Activated T-helper 2 cell treated with anti-CD3 and anti-CD28 coated beads, Interferon-gamma antibody, Interleukin-2, Interleukin-4, amounts not matched to agents 10 μg/mL and 5 μg/mL and 100 μg/mL, durations not matched to agents 14 hours and 24 hours and 36 hours (primary cell): ENCODE measurements around the gene WNT9A. TPM values are rescaled to one million over a fixed set of nuclear protein-coding genes. Genes with fewer than 3 reads are reported as not detected.
A peak's percentile ranks its signal among the peaks of the same experiment; 100 is the strongest.

Experiments used
- DNase-seq: peaks from one replicate; pipeline ENCODE4 v3.0.0; 2021; ENCODE audit warnings: low spot score
- H3K27ac Mint-ChIP-seq: one replicate; pipeline ENCODE4 v1.8.0; 2021; ENCODE audit warnings: mixed read lengths
- H3K27me3 Mint-ChIP-seq: one replicate; pipeline ENCODE4 v1.8.0; 2021; ENCODE audit warnings: low read depth, mixed read lengths
- H3K36me3 Mint-ChIP-seq: one replicate; pipeline ENCODE4 v1.8.0; 2021; ENCODE audit warnings: low read depth, mixed read lengths
- H3K4me1 Mint-ChIP-seq: one replicate; pipeline ENCODE4 v1.8.0; 2021; ENCODE audit warnings: low read depth, mixed read lengths
- H3K4me3 Mint-ChIP-seq: one replicate; pipeline ENCODE4 v1.8.0; 2021; ENCODE audit warnings: low read depth, mild to moderate bottlenecking, moderate library complexity, mixed read lengths
- H3K9me3 Mint-ChIP-seq: one replicate; pipeline ENCODE4 v1.8.0; 2021; ENCODE audit warnings: mixed read lengths
- intact Hi-C: fragments of 100-400 bp; cut with micrococcal nuclease; formaldehyde crosslinking; loops from one replicate; pipeline ENCODE4 v1.15.1; 2023
- total RNA-seq: library from RNA; stranded (reverse); gene quantifications from 2 replicates; pipeline ENCODE4 v1.2.3, GENCODE V29; 2022

The WNT9A gene
- total RNA-seq, 1 donor from 2014 or later, result 0.05 TPM

DNA sequence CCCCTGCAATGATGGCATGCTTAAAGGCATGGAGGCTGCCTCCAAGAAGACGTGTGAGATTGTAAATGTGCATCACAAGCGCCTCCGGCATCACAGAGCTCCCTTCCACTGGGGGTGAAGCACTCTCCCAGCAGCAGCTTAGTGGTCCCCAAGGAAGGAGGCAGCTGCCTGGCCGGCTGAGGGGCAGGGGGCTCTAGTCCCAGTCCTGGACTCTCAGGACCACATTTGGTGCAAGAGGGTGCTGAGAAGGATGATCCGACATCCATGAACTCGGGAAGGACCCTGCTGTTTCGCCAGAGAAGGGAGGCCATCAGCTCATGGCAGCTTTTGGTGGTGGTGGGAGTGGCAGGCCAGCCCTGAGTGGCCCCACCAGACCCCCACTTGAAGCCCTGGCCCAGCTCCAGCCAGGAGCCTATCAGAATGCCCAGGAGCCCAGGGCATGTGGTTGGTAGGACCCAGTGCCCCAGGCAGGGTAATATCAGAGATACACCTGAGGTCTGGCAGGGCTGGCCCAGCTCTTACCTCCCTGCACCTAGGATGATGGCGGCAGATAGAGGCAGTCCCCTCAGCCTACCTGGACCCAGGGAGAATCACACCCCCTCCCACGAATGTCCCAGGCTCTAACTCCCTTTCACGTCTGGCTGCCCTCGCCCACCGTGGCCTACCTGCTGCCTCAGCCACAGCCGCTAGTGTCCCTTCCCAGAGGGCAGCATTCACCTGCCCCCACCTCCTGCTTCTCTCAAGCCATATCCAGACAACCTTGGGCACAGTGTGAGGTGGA lies 2.4 kb upstream of the WNT9A start:
- peaks cover 3% of the 10 kb centered on the region for H3K4me1 Mint-ChIP-seq
- no peak for DNase-seq
- H3K36me3 Mint-ChIP-seq, result no peaks in the 10 kb centered on the region
- no peak overlapping the region for H3K27ac Mint-ChIP-seq
- H3K27me3 Mint-ChIP-seq, result peaks cover 37% of the 10 kb centered on the region
- intact Hi-C loops, result no loop called here
- H3K9me3 Mint-ChIP-seq, result no peaks in the 10 kb centered on the region
- no peak overlapping the region for H3K4me3 Mint-ChIP-seq

DNA sequence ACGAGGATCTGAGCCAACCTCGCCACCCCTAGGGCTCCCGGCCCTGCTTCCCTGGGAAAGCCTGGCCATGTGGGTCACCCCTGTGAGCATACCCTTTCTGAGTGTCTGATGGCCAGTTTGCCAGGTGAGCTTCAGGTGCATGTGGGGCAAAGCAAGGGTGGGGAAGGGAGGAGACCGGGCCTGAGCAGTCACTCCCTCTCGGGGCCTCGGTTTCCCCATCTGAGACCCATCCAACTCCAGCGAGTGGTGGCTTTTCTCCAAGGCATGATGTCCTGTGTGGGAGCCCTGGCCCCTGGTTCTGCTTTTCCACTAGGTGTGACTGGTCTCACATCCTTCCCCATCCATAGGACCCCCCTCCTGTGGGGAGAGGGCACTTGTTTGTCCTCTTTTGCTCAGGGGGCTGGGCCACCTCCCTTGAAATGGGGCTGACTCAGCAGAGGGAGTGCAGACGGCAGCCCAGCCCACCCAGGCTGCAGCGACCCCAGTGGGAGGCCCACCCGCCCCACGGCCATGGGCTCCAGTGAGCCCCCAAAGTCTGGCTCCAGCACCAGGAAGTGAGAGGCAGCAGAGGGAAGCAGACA lies 1.7 kb upstream of the WNT9A start:
- no peak for DNase-seq
- intact Hi-C loops, result no loop called here
- peaks cover 32% of the 10 kb centered on the region for H3K27me3 Mint-ChIP-seq
- no peak overlapping the region for H3K27ac Mint-ChIP-seq
- H3K4me1 Mint-ChIP-seq, result peaks cover 3% of the 10 kb centered on the region
- no peaks in the 10 kb centered on the region for H3K36me3 Mint-ChIP-seq
- H3K9me3 Mint-ChIP-seq, result no peaks in the 10 kb centered on the region
- H3K4me3 Mint-ChIP-seq, result no peak overlapping the region

DNA sequence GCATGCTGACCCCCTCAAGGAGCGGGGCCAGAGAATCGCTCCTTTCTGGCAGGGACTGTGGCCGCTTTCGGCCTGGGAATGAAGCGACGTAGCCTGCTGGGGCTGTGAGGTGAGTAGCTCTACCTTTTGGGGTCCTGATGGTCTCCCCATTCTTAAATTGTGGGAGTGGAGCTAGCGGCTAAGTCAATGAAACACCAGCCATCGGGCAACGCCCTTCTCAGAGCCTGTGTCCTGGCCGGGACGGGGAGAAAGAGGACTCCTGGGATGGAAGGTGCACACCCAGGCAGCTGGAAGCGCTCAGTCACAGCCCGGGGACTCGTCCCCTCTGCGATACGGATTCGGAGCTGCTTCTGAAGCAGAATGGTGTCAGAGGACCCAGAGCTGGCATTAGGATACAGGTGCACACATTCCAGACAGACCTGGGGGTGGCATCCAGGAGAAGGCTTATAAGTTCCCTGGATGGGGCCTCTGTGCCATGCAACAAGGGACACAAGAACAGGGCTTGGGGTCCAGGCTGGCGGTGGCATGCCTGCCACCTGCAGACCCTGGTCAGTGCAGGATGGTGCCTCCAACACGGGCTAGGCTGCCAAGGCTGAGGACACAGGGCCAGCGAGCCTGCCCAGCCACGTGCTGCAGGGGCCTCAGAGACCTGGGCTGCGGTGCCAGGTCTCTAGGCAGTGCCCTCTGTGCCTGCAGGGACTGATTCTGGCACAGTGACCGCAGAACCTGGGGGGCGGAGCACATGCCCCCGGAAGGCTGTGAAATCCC lies 945 bp upstream of the WNT9A start:
- H3K27ac Mint-ChIP-seq, result no peak overlapping the region
- H3K4me3 Mint-ChIP-seq, result peak overlapping the region; percentile 60
- peaks cover 3% of the 10 kb centered on the region for H3K4me1 Mint-ChIP-seq
- no peak for DNase-seq
- H3K36me3 Mint-ChIP-seq, result no peaks in the 10 kb centered on the region
- intact Hi-C loops, result no loop called here
- H3K27me3 Mint-ChIP-seq, result peaks cover 31% of the 10 kb centered on the region
- no peaks in the 10 kb centered on the region for H3K9me3 Mint-ChIP-seq

DNA sequence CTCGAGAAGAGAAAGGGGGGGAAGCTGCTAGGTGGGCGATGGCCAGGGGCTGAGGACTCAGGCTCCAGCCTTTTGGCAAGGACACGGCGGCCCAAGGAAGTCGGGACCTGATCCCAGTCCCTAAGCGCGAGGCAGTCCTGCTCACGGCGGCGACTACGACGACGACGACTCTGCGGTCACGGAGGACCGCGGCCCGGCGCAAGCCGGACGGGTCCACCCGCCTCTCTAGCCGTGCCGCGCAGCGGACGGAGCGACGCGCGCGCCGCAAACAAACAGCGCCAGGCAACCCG lies 401 bp downstream of the WNT9A start:
- no peaks in the 10 kb centered on the region for H3K9me3 Mint-ChIP-seq

DNA sequence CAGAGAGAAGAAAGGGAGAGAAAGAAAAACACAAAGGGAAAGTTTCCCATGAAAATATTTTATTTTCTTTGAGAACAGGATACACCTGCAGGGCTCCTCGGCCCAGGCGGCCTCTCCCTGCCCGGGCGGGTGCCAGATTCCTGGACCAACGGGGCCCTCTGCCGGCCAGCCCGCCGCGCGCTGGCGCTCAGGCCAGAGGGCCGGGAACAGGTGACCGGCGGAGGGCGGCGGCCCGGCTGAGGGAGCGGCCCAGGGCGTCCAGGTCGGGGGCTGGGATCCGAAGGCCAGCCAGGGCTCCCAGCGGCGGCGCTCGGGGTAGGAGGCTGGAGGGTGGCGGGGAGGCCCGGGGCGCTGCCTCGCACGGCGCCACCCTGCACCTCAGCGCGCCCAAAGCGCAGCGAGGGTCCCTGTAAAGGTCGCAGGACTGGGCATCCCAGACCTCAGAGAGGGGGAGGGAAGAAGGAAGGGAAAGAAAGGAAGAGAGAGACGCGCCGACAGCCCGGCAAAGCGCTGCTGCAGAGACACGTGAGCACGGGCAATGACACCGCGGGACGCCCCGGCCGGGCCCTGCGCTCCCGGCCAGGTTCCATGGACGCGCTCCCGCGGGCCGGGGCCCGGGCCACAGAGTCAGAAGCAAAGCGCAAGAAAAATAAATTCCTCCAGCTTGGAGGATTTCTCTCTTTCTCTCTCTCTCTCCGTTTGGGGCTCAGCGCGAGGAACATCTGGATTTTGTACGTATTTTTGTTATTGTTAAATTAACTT lies 927 bp downstream of the WNT9A start:
- Mint-ChIP-seq H3K4me3 (peak overlapping the region; percentile 60), H3K36me3 (no peaks in the 10 kb centered on the region), H3K27me3 (peaks cover 27% of the 10 kb centered on the region), H3K27ac (no peak overlapping the region), H3K9me3 (no peaks in the 10 kb centered on the region), H3K4me1 (peaks cover 3% of the 10 kb centered on the region)
- DNase-seq, result no peak
- intact Hi-C loops, result loop anchor here (1.0 kb wide), 1 partner anchor 185 kb away; no protein-coding TSS in a partner anchor

More for the DNA sequence above, 401 bp downstream of the WNT9A start:
- no peak for DNase-seq
- intact Hi-C loops, result loop anchor here (1.0 kb wide), 1 partner anchor 185 kb away; no protein-coding TSS in a partner anchor
- Mint-ChIP-seq H3K4me3 (peak overlapping the region; percentile 45), H3K4me1 (peaks cover 3% of the 10 kb centered on the region), H3K36me3 (no peaks in the 10 kb centered on the region), H3K27ac (no peak overlapping the region), H3K27me3 (peaks cover 27% of the 10 kb centered on the region)

DNA sequence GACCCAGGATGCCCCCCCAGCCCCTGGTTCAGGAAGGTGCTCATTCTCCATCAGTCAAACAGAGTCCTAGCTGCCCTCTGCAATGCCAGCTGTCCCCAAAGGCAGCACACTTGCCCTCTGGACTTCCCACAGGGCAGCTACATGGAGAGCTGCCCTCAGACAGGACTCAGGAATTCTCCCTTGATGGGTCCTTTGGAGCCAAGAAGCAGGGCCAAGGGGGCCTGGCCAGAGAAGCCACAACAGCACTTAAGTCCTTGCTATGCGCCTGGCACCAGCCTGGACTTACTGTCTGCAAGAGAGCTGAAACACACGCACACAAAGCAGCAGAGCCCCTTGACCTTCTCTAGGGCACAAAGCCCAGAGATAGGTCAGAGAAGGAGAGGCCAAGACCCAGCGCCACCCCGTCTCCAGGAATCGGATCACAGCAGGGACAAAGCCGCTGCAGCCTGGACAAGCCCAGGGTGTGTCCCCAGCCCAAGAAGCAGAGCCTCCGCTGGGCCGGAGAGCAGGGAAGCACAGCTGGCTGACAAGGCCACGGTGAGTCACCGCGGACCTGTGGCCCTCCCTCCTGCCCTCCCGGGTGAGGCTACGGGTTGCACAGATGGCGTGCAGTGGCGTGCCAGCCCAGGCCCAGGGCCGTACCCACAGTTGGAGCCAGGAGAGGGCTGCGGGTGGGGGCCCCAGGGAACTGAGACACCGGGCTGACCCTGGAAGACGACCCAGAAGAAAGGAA lies 1.7 kb downstream of the WNT9A start:
- H3K27ac Mint-ChIP-seq, result no peak overlapping the region
- no peak for DNase-seq
- H3K9me3 Mint-ChIP-seq, result no peaks in the 10 kb centered on the region
- H3K36me3 Mint-ChIP-seq, result no peaks in the 10 kb centered on the region
- H3K4me3 Mint-ChIP-seq, result peak overlapping the region; percentile 53
- H3K27me3 Mint-ChIP-seq, result peaks cover 27% of the 10 kb centered on the region
- intact Hi-C loops, result no loop called here
- peaks cover 3% of the 10 kb centered on the region for H3K4me1 Mint-ChIP-seq

DNA sequence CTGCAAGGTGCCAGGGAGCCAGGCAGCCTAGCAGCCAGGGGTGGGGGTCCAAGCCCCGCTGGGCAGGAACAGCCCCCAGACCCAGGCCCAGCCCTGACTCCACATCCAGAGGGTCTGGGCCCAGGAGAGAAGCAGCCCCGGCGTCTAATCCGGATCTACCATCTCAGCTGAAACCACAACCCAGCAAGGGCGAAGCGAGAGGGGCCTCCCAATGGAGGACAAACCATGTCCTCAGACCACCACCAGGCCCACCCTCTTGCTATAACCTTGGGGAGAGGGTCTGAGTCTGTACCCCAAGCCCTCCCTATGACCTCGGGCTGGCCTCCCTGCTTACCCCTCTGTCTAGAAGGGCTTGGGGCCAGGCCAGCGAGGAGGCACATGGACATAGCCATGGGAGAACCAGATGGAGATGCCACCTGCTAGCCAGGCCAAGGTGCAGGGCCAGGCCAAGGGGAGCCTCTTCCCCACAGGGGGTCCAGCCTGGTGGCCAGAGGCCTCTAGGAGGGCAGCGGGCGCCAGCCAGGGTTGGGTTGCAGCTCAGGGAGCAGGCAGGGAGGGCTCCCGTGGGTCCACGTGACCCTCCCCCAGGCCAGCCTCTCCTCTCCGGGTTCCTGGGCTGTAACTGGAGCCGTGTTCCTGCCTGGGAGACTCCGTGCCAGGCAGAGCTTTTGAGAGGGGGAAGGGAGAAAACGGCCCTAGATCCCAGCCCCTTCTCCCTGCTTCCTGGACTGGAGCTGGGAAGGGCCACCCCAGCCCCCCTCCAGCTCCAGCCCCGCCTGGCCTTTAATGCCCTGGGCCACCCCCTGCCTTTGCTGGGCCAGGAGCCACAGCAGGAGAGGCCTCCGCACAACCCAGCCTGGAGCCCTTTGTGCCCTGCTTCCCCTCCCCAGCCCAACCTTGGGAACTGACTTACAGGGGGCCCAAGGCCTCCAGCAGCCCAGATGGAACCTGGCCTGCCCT lies 2.5 kb downstream of the WNT9A start:
- no peak for DNase-seq
- intact Hi-C loops, result no loop called here
- Mint-ChIP-seq H3K4me3 (no peak overlapping the region), H3K27me3 (peaks cover 25% of the 10 kb centered on the region), H3K9me3 (no peaks in the 10 kb centered on the region), H3K36me3 (no peaks in the 10 kb centered on the region), H3K4me1 (peaks cover 3% of the 10 kb centered on the region), H3K27ac (no peak overlapping the region)

DNA sequence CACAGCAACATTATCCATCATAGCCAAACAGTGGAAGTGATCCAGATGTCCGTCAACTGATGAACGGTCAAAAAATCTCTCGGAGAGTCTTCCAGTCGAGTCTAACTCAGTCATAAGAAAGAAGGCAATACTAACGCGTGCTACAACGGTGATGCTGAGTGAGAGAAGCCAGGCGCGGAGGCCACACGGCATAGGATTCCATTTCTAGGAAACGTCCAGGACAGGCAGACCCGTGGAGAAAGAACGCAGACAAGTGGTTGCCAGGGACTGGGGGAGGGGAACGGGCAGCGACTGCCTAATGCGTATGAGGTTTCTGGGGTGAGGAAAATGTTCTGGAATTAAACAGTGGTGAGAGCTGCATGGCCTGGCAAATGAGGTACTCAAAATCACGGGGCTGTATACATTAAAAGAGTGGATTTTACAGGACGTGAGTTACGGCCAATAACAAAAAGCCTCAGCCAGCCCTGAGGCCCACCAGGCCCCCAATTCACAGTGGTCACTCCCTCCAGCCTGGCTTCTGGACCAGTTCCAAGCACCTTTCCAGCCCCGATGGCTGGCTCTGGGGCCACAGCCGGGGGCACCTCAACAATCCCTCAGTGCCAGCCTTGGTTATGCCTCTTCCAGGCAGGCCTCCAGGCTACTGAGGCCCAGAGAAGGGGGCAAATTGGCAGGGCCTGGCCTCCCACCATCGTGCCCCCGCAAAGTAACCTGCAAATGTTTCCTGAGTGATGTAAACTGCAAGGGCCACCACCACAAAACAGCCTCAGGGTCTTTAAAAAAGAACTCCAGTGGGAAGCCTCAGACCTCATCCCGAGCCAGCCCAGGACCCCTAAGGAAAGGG lies 3.4 kb downstream of the WNT9A start:
- Mint-ChIP-seq H3K4me3 (no peak overlapping the region), H3K4me1 (peaks cover 3% of the 10 kb centered on the region), H3K27ac (no peak overlapping the region), H3K9me3 (no peaks in the 10 kb centered on the region), H3K27me3 (peaks cover 21% of the 10 kb centered on the region), H3K36me3 (no peaks in the 10 kb centered on the region)
- DNase-seq, result no peak
- intact Hi-C loops, result no loop called here

DNA sequence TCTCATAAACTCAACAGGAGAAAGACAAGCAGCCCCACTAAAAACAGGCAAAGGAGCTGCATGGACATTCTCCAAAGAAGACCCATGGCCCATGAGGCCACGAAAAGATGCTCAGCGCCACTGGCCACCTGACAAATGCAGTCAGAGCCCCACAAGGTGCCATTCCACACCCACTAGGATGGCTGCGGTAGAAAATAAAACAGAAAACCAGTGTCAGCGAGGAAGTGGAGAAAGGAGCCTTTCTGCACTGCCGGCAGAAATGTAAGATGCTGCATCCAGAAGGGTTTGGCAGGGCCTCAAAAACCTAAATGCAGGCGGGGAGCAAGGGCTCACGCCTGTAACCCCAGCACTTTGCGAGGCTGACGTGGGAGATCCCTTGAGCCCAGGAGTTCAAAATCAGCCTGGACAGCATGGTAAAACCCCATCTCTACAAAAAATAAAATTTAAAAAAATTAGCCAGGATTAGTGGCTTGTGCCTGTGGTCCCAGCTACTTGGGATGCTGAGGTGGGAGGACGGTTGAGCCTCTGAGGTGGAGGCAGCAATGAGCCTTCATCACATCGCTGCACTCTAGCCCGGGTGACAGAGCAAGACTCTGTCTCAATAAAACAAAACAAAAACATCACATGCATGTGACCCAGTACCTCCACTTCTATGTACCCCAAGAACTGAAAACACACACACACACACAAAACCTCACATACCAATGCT lies 4.2 kb downstream of the WNT9A start:
- peaks cover 18% of the 10 kb centered on the region for H3K27me3 Mint-ChIP-seq
- no peaks in the 10 kb centered on the region for H3K9me3 Mint-ChIP-seq
- H3K36me3 Mint-ChIP-seq, result no peaks in the 10 kb centered on the region
- H3K27ac Mint-ChIP-seq, result no peak overlapping the region
- intact Hi-C loops, result no loop called here
- no peak for DNase-seq
- H3K4me1 Mint-ChIP-seq, result peaks cover 3% of the 10 kb centered on the region
- no peak overlapping the region for H3K4me3 Mint-ChIP-seq

DNA sequence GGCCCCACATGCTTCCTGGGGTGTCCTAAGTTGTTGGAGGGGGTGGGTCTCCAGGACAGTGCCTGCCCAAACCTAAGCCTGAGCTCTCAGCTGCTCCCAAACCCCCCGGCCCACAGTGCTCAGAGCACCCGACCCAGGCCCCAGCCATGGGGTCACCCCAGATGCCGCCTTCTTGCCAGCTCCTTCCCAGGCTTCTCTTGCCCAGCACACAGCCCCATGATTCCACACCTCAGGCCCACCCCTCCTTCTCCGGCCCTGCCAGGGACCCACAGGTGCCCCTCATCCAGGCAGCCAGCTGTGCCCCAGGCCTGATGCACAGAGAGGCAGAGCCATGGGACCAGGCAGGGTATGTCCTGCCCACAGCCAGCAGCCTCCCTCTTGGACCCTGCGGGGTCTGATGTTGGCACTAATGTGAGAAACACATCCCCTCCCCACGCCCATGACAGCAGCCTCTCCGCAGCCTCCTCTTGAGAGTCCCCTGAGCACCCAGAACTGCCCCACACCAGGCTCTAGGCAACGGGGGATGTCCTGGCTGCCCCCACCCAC lies 4.9 kb downstream of the WNT9A start:
- Mint-ChIP-seq H3K9me3 (no peaks in the 10 kb centered on the region), H3K27me3 (peaks cover 14% of the 10 kb centered on the region), H3K4me1 (peaks cover 3% of the 10 kb centered on the region), H3K36me3 (no peaks in the 10 kb centered on the region), H3K4me3 (no peak overlapping the region), H3K27ac (no peak overlapping the region)
- DNase-seq, result no peak
- intact Hi-C loops, result no loop called here
